Parathyroid adenoma (tissue), 2 donors: Measurements from ENCODE around the gene ATF6.

Source experiments
- H2AFZ ChIP-seq: fragments of 300-600 bp; sonication (generic); one replicate; pipeline ENCODE4 v1.7.0; 2017; ENCODE audit warnings: antibody characterized with exemption, mild to moderate bottlenecking
- H3K27ac ChIP-seq: fragments of 300-600 bp; sonication (generic); one replicate; pipeline ENCODE4 v1.7.0; 2017
- H3K27me3 ChIP-seq: fragments of 300-600 bp; sonication (generic); one replicate; pipeline ENCODE4 v1.7.0; 2017; ENCODE audit warnings: low read length; ENCODE audit not compliant: control insufficient read depth, insufficient read depth
- H3K36me3 ChIP-seq: fragments of 300-600 bp; sonication (generic); one replicate; pipeline ENCODE4 v1.7.0; 2017; ENCODE audit warnings: low read length; ENCODE audit not compliant: control insufficient read depth, insufficient read depth
- H3K4me1 ChIP-seq: fragments of 300-600 bp; sonication (generic); one replicate; pipeline ENCODE4 v1.7.0; 2017; ENCODE audit warnings: control low read depth
- H3K4me2 ChIP-seq: fragments of 300-600 bp; sonication (generic); one replicate; pipeline ENCODE4 v1.7.0; 2017; ENCODE audit warnings: low read length
- H3K4me3 ChIP-seq: fragments of 300-600 bp; sonication (generic); one replicate; pipeline ENCODE4 v1.7.0; 2017; ENCODE audit warnings: low read depth, low read length
- H3K79me2 ChIP-seq: fragments of 300-600 bp; sonication (generic); one replicate; pipeline ENCODE4 v1.7.0; 2017; ENCODE audit warnings: control low read depth
- H3K9ac ChIP-seq: fragments of 300-600 bp; sonication (generic); one replicate; pipeline ENCODE4 v1.7.0; 2017; ENCODE audit warnings: mild to moderate bottlenecking
- H3K9me3 ChIP-seq: fragments of 300-600 bp; sonication (generic); one replicate; pipeline ENCODE4 v1.7.0; 2017; ENCODE audit warnings: low read length; ENCODE audit not compliant: control insufficient read depth
- TF ChIP-seq, protein P1 (sequence below): fragments of 300-600 bp; sonication (generic); IDR thresholded peaks from one replicate; pipeline ENCODE4 v1.7.0; 2017; ENCODE audit warnings: antibody characterized with exemption, mild to moderate bottlenecking
- donor health status: primary hyperparathyroidism.

ATF6 gene

DNA sequence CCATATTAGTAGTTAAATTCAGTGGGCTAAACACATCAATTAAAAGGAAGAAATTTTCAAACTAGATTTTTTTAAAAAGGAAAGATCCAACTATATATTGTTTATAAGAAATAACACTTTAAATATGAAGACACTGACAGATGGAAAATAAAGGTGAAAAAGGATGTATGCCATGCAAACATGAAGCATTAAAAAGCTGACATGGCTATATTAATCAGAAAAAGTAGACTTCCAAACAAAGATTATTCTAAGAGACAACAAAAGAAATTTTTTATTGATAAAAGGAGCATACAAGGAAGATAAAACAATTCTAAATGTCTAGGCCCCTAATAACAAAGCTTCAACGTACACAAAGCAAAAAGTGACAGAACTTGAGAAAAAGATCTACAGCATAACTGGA is 92.2 kb downstream of the ATF6 start:
- Histone ChIP-seq H3K4me3 (no peak overlapping the region), H3K36me3 (no peaks in the 10 kb centered on the region)
- TF ChIP-seq, protein P1, sequence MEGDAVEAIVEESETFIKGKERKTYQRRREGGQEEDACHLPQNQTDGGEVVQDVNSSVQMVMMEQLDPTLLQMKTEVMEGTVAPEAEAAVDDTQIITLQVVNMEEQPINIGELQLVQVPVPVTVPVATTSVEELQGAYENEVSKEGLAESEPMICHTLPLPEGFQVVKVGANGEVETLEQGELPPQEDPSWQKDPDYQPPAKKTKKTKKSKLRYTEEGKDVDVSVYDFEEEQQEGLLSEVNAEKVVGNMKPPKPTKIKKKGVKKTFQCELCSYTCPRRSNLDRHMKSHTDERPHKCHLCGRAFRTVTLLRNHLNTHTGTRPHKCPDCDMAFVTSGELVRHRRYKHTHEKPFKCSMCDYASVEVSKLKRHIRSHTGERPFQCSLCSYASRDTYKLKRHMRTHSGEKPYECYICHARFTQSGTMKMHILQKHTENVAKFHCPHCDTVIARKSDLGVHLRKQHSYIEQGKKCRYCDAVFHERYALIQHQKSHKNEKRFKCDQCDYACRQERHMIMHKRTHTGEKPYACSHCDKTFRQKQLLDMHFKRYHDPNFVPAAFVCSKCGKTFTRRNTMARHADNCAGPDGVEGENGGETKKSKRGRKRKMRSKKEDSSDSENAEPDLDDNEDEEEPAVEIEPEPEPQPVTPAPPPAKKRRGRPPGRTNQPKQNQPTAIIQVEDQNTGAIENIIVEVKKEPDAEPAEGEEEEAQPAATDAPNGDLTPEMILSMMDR: no peak

DNA sequence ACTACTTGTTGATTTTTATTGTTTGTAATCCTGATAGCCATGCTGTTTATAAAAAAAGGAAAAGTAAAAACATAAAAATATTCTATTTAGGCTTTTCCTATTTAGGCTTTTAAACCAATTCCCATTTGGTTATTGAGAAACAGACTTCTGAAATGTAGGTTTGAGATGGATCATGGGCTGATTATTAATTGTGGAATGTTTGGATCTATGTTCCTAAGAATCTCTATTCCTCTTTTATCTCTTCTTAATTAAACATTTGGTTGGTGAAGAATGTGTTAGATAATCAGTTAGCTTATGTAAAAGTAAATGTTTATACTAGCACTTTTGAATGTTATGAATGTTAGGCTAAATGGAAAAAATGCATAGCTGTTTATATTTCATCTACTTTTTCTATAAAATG is 97.4 kb downstream of the ATF6 start:
- Histone ChIP-seq H3K9ac (no peak overlapping the region), H3K27me3 (no peaks in the 10 kb centered on the region), H3K9me3 (no peaks in the 10 kb centered on the region), H2AFZ (no peak overlapping the region), H3K36me3 (no peaks in the 10 kb centered on the region), H3K79me2 (no peaks in the 10 kb centered on the region), H3K4me1 (no peaks in the 10 kb centered on the region), H3K4me2 (no peak overlapping the region), H3K4me3 (no peak overlapping the region), H3K27ac (no peak overlapping the region)
- TF ChIP-seq, protein P1: no peak

More for the DNA sequence above, 92.2 kb downstream of the ATF6 start:
- Histone ChIP-seq H3K27me3 (no peaks in the 10 kb centered on the region), H3K79me2 (no peaks in the 10 kb centered on the region), H3K9ac (no peak overlapping the region), H3K9me3 (no peaks in the 10 kb centered on the region), H3K4me2 (no peak overlapping the region), H2AFZ (no peak overlapping the region), H3K27ac (no peak overlapping the region), H3K4me1 (no peaks in the 10 kb centered on the region)

- no peaks in the 10 kb centered on the region for H3K27me3 ChIP-seq
- H3K36me3 ChIP-seq: no peaks in the 10 kb centered on the region
- no peaks in the 10 kb centered on the region for H3K79me2 ChIP-seq
- H3K4me1 ChIP-seq: no peaks in the 10 kb centered on the region
- H3K9me3 ChIP-seq: no peaks in the 10 kb centered on the region
- H3K9ac ChIP-seq: no peak overlapping the region
- TF ChIP-seq, protein P1: no peak
- no peak overlapping the region for H2AFZ ChIP-seq
- no peak overlapping the region for H3K4me3 ChIP-seq
- no peak overlapping the region for H3K27ac ChIP-seq
- no peak overlapping the region for H3K4me2 ChIP-seq
Observed at GRCh38 chr1:161864577-161864976, 98.5 kb downstream of the ATF6 start.

- Histone ChIP-seq H3K36me3 (no peaks in the 10 kb centered on the region), H3K4me3 (no peak overlapping the region), H3K27me3 (no peaks in the 10 kb centered on the region), H2AFZ (no peak overlapping the region), H3K9me3 (no peaks in the 10 kb centered on the region), H3K9ac (no peak overlapping the region), H3K4me2 (no peak overlapping the region), H3K4me1 (no peaks in the 10 kb centered on the region), H3K27ac (no peak overlapping the region), H3K79me2 (no peaks in the 10 kb centered on the region)
- TF ChIP-seq, protein P1: no peak
Observed at GRCh38 chr1:161866241-161866640, 100.1 kb downstream of the ATF6 start.

- Histone ChIP-seq H3K27me3 (no peaks in the 10 kb centered on the region), H3K36me3 (no peaks in the 10 kb centered on the region), H3K9ac (no peak overlapping the region), H2AFZ (no peak overlapping the region), H3K79me2 (no peaks in the 10 kb centered on the region), H3K27ac (no peak overlapping the region), H3K9me3 (no peaks in the 10 kb centered on the region), H3K4me2 (no peak overlapping the region), H3K4me1 (no peaks in the 10 kb centered on the region), H3K4me3 (no peak overlapping the region)
- TF ChIP-seq, protein P1: no peak
Observed at GRCh38 chr1:161868832-161869231, 102.7 kb downstream of the ATF6 start.
